GM06990 (cell line): ENCODE results near the gene ENO2.
"Not testable (repeated sequence)": the region's sequence is repeated elsewhere in the genome, so short reads cannot be mapped to it uniquely, and the experiment has no call there.

Source experiments
- DNase-seq: peaks from one replicate; pipeline ENCODE4 v3.0.0-alpha.2; 2011; ENCODE audit not compliant: insufficient read length; ENCODE audit errors: extremely low read depth
- H3K27me3 ChIP-seq: replicated peaks from 2 replicates; pipeline ENCODE4 v1.6.0; 2011; ENCODE audit warnings: low read length; ENCODE audit not compliant: control insufficient read depth, insufficient read depth
- H3K36me3 ChIP-seq: 2 replicates; pipeline ENCODE4 v1.5.1; 2011; ENCODE audit warnings: low read length; ENCODE audit not compliant: control insufficient read depth, insufficient read depth
- H3K4me3 ChIP-seq: replicated peaks from 2 replicates; pipeline ENCODE4 v1.5.1; 2011; ENCODE audit warnings: low read depth, mild to moderate bottlenecking, control low read depth, low read length
- TF ChIP-seq, protein P1 (sequence below): IDR thresholded peaks from 2 replicates; pipeline ENCODE4 v1.5.1; 2011; ENCODE audit warnings: low read length, control low read depth, mild to moderate bottlenecking, inconsistent platforms; ENCODE audit not compliant: insufficient read depth, poor library complexity, severe bottlenecking

Gene ENO2

DNA sequence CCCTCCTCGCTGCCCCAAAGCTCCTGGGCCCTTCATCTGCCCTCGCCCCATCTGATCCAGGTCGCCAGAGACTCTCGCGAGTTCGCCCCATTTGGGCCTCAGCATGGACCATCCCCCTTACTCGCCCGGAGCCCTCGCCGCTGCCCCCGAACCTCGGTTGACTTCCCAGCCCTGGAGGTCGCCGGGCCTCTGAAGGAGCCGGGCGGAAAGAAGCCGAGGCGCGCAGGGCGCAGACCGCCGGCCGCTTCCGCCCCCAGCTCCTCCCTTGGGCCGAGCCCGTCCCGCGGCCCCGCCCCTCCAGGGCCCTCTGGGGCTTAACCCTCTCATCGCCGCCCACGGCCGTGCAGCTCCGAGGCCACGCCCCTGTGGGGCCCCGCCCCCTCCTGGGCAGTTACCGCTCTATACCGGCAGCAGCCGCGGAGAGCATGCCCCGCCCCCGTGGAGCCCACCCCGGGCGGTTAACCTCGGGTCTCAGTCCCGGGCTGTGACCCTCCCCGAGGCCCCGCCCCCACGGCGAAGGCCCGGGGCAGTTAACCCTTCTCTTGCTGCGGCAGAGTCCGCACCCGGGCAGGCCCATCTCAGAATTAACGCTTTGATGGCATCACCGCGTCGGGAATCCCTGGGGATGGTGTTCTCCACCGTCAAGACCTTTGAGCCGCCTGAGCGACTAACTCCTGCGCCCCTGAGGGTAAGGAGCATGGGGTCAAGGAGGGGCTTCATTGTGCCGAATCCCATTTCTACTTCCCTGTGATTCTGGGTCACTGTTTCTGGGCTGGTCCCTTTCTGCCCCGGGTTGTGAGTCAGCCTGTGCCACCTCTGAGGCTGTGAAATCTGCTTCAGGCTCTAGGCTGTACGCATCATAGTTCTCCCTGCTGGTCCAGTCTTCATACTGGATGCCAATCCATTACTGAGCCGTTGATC is 41.0 kb upstream of the ENO2 start, which contains the start of gene SPSB2:
Gene SPSB2 (minus strand): TSS at position 210 of the 921 bp plus-strand sequence. CDS start 402 bp downstream, outside the sequence.
- H3K36me3 ChIP-seq = peaks cover 17% of the 10 kb centered on the region
- TF ChIP-seq, protein P1, sequence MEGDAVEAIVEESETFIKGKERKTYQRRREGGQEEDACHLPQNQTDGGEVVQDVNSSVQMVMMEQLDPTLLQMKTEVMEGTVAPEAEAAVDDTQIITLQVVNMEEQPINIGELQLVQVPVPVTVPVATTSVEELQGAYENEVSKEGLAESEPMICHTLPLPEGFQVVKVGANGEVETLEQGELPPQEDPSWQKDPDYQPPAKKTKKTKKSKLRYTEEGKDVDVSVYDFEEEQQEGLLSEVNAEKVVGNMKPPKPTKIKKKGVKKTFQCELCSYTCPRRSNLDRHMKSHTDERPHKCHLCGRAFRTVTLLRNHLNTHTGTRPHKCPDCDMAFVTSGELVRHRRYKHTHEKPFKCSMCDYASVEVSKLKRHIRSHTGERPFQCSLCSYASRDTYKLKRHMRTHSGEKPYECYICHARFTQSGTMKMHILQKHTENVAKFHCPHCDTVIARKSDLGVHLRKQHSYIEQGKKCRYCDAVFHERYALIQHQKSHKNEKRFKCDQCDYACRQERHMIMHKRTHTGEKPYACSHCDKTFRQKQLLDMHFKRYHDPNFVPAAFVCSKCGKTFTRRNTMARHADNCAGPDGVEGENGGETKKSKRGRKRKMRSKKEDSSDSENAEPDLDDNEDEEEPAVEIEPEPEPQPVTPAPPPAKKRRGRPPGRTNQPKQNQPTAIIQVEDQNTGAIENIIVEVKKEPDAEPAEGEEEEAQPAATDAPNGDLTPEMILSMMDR = no peak
- DNase-seq = peak; percentile 97
- peak within 1 kb of the TSS; percentile 83 for H3K4me3 ChIP-seq
- no peaks in the 10 kb centered on the region for H3K27me3 ChIP-seq

DNA sequence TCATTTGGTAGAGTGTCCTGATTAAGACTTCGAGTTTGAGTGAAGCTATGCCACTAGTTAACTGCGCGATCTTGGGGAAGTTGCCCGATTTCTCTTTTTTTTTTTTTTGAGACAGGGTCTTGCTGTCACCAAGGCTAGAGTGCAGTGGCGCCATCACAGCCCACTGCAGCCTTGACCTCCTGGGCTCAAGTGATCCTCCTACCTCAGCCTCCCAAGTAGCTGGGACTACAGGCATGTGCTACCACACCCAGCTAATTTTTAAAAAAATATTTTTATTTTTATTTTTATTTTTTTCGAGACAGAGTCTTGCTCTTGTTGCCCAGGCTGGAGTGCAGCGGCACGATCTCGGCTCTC is 40.4 kb upstream of the ENO2 start:
- not testable (repeated sequence) for DNase-seq, H3K27me3 ChIP-seq
- H3K4me3 ChIP-seq = peak overlapping the region; percentile 83
- H3K36me3 ChIP-seq = peaks cover 17% of the 10 kb centered on the region

DNA sequence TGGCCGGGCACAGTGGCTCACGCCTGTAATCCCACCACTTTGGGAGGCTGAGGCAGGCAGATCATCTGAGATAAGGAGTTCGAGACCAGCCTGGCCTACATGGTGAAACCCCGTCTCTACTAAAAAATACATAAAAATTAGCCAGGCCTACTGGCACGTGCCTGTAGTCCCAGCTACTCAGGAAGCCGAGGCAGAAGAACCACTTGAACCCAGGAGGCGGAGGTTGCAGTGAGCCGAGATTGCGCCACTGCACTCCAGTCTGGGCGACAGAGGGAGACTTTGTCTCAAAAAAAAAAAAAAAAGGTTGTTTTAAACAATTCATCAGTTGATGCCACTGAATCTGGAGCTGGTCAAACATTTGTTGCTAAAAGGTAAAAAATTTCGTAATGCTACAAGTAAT is 34.6 kb upstream of the ENO2 start:
- H3K4me3 ChIP-seq, H3K36me3 ChIP-seq, DNase-seq, H3K27me3 ChIP-seq: not testable (repeated sequence)

DNA sequence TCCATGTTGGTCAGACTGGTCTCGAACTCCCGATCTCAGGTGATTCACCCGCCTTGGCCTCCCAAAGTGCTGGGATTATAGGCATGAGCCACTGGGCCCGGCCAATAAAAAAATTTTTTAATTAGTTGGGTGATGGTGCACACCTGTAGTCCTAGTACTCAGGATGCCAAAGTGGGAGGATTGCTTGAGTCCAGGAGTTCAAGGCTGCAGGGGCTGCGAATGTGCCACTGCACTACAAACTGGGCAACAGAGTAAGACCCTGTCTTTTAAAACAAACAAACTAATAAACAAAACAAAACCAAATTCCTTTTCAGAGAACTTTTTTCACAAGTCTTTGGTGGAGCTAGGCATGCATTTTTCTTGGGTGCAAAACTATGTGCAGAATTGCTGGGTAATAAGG is 31.1 kb upstream of the ENO2 start:
- no peak for DNase-seq
- TF ChIP-seq, protein P1 = no peak
- Histone ChIP-seq H3K36me3 (peaks cover 8% of the 10 kb centered on the region), H3K4me3 (no peak overlapping the region), H3K27me3 (no peaks in the 10 kb centered on the region)

DNA sequence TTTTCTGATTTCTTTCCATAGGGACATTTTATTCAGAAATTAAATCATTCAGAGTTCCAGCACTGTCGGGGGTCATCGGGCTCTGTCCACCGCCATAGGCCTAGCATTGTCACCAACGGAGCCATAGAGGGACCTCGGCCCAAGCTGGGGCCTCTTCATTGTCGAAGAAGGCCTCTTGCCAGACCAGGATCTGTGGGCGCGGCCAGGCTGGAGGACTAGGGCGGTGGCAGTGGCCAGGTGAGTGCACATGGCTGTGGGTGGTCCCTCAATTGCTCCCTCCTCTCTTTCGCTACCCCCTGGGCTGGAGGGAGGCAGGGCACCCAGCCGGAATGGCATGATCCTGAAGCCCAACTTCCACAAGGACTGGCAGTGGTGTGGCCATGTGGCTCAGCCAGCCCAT is 30.7 kb upstream of the ENO2 start:
- Histone ChIP-seq H3K36me3 (peaks cover 8% of the 10 kb centered on the region), H3K27me3 (no peaks in the 10 kb centered on the region), H3K4me3 (no peak overlapping the region)
- TF ChIP-seq, protein P1 = no peak
- DNase-seq = no peak

DNA sequence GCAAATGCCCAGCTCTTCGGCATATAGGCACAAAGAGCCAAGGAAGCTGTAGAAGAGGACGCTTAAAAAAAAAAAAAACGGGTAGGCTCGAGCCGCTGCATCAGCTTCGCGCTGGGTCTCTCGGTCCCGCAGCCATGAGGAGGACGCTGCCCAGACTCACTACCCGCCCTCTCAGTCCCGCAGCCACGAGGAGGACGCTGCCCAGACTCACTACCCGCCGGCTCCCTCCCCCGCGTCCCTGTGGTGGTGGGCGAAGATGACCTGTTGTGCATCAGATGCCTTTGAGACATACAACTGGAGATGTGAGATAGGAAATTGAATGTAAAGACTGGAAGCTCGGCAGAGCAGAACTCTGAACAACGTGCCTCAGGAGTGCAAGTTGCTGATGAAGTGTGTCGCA is 29.8 kb upstream of the ENO2 start:
- Histone ChIP-seq H3K4me3 (no peak overlapping the region), H3K27me3 (no peaks in the 10 kb centered on the region), H3K36me3 (peaks cover 8% of the 10 kb centered on the region)
- DNase-seq = no peak
- TF ChIP-seq, protein P1 = no peak

DNA sequence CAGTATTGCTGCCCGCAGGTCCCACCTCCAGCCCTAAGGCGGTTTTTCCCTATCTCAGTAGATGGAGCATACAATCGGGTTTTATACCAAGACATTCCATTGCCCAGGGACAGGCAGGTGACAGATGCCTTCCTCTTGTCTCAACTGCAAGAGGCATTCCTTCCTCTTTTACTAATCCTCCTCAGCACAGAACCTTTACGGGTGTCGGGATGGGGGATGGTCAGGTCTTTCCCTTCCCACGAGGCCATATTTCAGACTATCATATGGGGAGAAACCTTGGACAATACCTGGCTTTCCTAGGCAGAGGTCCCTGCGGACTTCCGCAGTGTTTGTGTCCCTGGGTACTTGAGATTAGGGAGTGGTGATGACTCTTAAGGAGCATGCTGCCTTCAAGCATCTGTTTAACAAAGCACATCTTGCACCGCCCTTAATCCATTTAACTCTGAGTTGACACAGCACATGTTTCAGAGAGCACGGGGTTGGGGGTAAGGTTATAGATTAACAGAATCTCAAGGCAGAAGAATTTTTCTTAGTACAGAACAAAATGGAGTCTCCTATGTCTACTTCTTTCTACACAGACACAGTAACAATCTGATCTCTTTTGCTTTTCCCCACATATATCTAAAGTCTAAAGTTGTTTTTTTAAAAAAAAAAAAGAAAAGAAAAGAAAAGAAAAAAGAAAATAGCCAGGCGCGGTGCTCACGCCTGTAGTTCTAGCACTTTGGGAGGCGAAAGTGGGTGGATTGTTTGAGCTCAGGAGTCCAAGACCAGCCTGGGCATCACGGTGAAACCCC is 28.0 kb upstream of the ENO2 start:
- DNase-seq, H3K36me3 ChIP-seq, H3K27me3 ChIP-seq, H3K4me3 ChIP-seq: not testable (repeated sequence)
